NAMALWA (cell line): ENCODE measurements around the gene GCDH.
A peak's percentile ranks its signal among the peaks of the same experiment; 100 is the strongest.
"Not testable (repeated sequence)": the region's sequence is repeated elsewhere in the genome, so short reads cannot be mapped to it uniquely, and the experiment has no call there.

Source experiments
- DNase-seq: peaks from one replicate; pipeline ENCODE4 v3.0.0-alpha.2; 2015; ENCODE audit warnings: low spot score

GCDH gene

DNA sequence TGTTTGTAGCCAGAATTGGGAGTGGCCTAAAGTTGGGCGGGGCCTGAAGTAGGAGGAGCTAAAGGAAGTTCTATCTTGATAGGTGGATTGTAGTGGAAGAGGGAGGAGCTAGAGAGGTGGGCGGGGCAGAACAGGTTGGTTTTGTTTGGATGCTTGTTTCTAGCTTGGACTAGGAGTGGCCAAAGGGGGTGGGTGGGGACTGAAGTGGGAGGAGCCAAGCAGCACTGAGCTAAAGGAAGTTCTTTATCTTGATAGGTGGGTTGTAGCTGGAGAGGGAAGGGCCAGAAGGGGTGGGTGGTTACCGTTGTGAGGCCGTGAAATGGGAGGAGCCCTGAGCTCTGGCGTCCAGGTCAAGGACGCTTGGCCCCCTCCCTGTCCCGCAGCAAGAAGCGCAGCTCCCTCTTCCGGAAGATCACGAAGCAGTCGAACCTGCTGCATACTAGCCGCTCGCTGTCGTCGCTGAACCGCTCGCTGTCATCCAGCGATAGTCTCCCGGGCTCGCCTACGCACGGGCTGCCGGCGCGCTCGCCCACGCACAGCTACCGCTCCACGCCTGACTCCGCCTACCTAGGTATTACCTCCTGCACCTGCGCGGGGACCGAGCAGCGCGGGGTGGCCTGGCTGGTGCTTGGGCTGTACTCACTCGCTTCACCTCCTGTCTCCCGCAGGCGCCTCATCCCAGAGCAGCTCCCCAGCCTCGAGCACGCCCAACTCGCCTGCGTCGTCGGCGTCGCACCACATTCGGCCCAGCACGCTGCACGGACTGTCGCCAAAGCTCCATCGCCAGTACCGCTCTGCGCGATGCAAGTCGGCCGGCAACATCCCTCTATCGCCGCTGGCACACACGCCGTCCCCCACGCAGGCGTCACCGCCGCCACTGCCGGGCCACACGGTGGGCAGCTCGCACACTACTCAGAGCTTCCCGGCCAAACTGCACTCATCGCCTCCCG is 17.7 kb upstream of the GCDH start:
- DNase-seq = peak; percentile 99

GRCh38 chr19:12873891-12874745 is 16.8 kb upstream of the GCDH start:
- no peak for DNase-seq

- no peak for DNase-seq
Measured at GRCh38 chr19:12875086-12875485, 15.9 kb upstream of the GCDH start.

DNA sequence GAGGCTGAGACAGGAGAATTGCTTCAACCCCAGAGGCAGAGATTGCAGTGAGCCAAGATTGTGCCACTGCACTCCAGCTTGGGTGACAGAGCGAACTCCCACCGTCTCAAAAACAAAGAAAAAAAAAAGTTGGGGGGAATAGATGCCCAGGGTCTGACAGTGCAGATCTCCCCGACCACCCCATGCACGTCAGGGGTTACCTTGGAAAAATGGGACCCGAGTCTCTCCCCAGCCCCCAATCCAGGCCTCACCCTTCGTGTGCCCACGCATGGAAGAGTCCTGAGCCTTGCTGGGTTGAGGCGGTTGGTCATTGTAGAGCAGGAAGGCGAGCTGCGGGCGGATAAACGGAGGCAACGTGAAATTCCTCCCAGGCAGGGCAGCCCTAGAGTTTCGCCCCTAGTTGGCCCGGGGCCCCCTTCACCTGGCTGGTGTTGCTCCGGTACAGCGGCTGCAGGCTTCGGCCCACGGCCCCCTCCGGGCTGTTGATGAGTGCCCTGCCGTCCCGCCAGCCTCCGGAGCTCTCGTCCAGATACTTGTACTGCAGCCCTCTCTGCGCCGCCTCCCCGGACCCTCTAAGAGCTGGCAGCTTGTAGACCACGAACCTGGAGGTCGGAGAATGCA is 10.3 kb upstream of the GCDH start:
- no peak for DNase-seq

GRCh38 chr19:12881172-12881808 is 9.7 kb upstream of the GCDH start, which contains the start of gene DNASE2:
DNASE2 (minus strand) TSS chr19:12881449; CDS start chr19:12881375, 74 bp downstream.
- peak; percentile 97 for DNase-seq

- no peak for DNase-seq
Measured at GRCh38 chr19:12882589-12882988, 8.4 kb upstream of the GCDH start.

GRCh38 chr19:12884202-12884601 is 6.8 kb upstream of the GCDH start:
- no peak for DNase-seq

DNA sequence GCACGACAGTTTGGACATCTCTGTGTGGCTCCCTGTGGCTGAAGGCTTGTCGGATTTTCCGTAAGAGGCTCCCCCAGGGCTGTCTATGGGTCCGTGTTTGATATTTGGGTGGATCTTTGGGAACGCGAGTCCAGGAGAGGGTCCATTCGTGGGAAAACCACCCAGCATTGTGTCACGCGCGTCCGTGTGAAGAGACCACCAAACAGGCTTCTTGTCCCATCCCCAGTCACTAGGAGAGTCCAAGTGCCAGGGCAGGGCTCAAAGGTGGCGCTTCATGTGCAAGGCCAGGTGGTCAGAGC is 6.4 kb upstream of the GCDH start:
- DNase-seq = no peak

- DNase-seq = peak; percentile 60
Measured at GRCh38 chr19:12884926-12885748, 5.8 kb upstream of the GCDH start.

- no peak for DNase-seq
Measured at GRCh38 chr19:12885749-12886650, 5.0 kb upstream of the GCDH start.

- DNase-seq = no peak
Measured at GRCh38 chr19:12886651-12886968, 4.3 kb upstream of the GCDH start.

DNA sequence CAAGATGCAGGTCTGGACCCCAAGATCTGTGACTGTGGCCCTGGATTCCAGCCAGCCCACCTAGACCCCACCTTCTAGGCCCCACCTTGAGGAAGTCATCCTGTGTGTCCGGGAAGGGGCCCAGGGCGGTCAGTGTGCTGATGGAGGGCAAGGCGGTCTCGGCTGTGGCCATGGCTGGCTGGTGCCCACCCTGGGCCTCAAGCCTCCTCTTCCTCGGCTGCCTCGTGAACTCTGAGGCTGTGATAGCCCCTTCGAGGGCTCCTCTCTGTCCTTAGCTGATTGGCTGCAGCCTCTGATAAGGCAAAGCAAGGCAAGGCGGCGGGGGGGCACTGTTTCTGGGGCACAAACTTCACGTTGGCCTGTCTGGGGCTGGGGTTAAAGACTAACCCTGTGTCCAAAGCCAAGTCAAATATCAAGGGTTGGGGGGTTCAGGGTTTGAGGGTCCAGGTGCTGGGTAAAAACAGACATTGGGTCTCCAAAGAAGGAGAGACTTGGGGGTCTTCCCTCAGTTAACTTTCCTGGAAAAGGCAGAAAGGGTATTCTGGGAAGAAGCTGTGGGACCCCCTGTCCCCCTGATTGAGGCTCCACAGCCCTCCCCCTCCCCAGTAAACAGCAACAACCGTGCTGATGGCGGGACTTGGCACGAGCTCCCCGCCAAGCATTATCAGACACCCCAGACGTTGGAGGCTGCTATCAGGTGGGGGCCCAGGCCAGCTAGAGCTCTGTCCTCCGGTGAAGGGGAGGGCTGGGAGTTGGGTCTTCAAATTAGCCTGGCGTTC is 3.8 kb upstream of the GCDH start, which contains the start of gene KLF1:
Gene KLF1 (minus strand): TSS at position 233 of the 779 bp plus-strand sequence. CDS start 61 bp downstream, at position 172.
- DNase-seq = no peak

GRCh38 chr19:12888006-12888603 is 2.9 kb upstream of the GCDH start:
- no peak for DNase-seq

GRCh38 chr19:12890299-12890786 is 617 bp upstream of the GCDH start:
- not testable (repeated sequence) for DNase-seq

GRCh38 chr19:12891553-12892021 is 627 bp downstream of the GCDH start:
- DNase-seq = no peak

DNA sequence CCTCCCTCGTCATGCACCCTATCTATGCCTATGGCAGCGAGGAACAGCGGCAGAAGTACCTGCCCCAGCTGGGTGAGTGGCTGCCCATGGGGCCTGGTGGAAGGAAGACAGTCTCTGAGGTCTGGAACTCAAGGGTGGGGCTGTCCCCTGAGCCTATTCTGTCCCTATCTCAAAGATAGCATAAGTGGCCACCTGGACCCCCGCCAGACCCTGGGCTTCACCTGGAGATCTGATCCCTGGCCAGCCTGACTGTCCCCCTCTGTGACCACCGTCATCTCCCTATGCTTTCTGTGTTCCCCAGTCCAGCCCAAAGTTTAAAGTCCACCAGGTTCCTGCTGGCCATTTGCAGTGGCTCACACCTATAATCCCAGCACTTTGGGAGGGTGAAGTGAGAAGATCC is 2.6 kb downstream of the GCDH start:
- no peak for DNase-seq

GRCh38 chr19:12896460-12896859 is 5.5 kb downstream of the GCDH start:
- DNase-seq = no peak

DNA sequence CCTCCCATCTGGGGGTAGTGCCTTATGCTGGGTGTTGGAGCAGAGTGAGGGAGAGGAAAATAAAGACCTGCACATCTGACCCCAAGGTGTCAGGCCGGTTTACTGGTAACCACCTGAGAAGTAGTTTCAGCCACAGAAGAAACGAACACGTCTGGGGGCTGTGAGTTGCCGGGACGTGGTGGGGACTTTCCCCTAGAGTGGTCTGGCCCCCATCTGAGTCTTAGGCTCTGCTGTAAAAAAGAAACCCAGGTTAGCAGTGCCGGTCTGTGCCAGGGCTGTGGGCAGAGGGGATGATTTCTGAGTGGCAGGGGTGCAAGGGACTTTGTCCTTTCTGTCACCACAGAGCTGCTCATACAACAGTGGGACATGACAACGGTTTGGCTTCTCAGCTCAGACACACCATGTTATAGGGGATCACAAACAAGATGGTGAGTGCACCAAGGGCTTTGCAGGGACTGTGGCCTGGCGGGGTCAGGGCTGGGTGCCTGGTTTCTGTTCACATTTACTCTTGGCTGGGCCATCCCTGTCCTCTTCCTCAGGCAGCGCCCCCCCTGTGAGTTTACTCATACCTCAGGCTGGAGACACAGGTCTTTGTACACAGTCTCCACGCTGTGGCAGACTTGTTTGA is 9.0 kb downstream of the GCDH start:
- DNase-seq = no peak
